ENCODE data around the gene NCAPD2. TPM values are rescaled to one million over a fixed set of nuclear protein-coding genes. Genes with fewer than 3 reads are reported as not detected.
A peak's percentile ranks its signal among the peaks of the same experiment; 100 is the strongest.

The NCAPD2 gene, protein sequence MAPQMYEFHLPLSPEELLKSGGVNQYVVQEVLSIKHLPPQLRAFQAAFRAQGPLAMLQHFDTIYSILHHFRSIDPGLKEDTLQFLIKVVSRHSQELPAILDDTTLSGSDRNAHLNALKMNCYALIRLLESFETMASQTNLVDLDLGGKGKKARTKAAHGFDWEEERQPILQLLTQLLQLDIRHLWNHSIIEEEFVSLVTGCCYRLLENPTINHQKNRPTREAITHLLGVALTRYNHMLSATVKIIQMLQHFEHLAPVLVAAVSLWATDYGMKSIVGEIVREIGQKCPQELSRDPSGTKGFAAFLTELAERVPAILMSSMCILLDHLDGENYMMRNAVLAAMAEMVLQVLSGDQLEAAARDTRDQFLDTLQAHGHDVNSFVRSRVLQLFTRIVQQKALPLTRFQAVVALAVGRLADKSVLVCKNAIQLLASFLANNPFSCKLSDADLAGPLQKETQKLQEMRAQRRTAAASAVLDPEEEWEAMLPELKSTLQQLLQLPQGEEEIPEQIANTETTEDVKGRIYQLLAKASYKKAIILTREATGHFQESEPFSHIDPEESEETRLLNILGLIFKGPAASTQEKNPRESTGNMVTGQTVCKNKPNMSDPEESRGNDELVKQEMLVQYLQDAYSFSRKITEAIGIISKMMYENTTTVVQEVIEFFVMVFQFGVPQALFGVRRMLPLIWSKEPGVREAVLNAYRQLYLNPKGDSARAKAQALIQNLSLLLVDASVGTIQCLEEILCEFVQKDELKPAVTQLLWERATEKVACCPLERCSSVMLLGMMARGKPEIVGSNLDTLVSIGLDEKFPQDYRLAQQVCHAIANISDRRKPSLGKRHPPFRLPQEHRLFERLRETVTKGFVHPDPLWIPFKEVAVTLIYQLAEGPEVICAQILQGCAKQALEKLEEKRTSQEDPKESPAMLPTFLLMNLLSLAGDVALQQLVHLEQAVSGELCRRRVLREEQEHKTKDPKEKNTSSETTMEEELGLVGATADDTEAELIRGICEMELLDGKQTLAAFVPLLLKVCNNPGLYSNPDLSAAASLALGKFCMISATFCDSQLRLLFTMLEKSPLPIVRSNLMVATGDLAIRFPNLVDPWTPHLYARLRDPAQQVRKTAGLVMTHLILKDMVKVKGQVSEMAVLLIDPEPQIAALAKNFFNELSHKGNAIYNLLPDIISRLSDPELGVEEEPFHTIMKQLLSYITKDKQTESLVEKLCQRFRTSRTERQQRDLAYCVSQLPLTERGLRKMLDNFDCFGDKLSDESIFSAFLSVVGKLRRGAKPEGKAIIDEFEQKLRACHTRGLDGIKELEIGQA (N-terminal part only)
- 100 to 1,000 TPM; 147 to 157 TPM for total RNA-seq

DNA sequence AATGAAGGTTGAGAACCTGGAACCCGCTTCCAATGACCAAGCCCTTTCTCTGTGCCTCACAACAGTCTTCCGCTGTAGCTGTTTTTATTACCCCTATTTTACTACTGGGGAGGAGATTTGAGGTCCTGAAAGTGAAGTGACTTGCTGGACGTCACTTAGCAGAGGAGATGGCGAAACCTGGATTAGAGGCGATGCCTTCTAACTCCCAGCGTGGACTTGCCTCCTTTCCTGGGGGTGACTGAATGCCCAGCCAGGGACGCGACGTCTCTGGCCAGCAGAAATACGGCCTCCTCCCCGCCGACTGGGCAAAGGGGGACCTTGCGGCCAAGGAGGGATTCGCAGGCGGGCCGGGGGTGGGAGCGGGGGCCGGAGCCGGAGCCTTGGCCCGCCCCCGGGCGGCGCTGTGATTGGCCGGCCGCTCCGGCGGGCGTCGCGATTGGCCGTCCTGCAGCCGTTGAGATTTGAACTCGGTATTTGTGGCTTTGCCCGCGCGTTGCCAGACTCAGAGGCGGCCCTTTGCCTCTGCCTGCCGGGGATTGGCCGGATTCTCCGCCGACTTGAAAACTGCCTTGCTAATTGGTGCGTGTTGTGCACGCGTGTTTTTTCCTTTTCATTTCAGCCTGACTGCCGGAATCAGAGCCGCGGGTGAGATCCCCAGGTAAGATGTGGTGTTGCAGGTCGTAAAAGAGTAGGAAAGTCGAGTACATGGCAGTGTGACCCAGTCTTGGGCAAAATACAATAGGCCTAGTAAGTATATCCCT, at the start of gene NCAPD2:
Gene NCAPD2 (plus strand): TSS at position 606 of the 761 bp plus-strand sequence. CDS start 997 bp downstream, outside the sequence.
- Mint-ChIP-seq H3K4me1 (peaks cover 28% of the 10 kb centered on the region), H3K27ac (peak within 1 kb of the TSS; percentile 97), H3K9me3 (no peaks in the 10 kb centered on the region), H3K4me3 (peak within 1 kb of the TSS; percentile 97), H3K27me3 (no peaks in the 10 kb centered on the region), H3K36me3 (peaks cover 25% of the 10 kb centered on the region)
- peak; percentile 94 for DNase-seq
- peak; percentile 87 for ATAC-seq (ENCODE audit: low read depth)
- POLR2A ChIA-PET = interaction anchor here (0.6 to 5.6 kb wide), 30 partner anchors 9 to 453 kb away, joined by 3 to 108 read pairs (median 4); partner anchors contain the start of genes COPS7A, GAPDH, MLF2 and SPSB2

DNA sequence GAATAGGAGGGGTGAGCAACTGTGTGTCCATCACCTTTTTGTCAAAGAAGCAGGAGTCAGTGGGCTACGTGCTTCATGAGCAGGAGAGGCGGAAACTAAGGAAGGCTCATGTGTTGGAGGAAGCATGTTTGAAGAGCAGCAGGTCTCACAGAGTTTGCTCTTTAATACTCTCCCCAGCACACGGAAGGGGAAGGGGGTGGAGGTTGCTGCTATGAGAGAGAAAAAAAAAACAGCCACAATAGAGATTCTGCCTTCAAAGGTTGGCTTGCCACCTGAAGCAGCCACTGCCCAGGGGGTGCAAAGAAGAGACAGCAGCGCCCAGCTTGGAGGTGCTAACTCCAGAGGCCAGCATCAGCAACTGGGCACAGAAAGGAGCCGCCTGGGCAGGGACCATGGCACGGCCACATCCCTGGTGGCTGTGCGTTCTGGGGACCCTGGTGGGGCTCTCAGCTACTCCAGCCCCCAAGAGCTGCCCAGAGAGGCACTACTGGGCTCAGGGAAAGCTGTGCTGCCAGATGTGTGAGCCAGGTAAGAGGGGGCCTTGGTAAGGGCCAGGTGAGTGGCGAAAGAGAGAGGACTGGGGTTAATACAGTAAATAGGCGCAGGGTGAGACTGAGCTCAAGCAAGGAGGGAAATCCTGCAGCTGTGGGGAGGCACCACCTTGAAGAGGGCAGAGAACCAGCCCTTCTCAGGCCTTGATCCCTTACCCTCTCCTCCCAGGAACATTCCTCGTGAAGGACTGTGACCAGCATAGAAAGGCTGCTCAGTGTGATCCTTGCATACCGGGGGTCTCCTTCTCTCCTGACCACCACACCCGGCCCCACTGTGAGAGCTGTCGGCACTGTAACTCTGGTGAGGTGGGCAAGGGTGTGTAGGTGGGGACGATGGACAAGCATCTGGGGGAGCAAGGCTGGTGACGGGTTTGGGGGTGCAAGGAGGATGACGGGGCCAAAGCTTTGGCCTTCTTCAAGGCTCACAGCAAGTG, 48.9 kb upstream of the NCAPD2 start, which contains the start of gene CD27:
Gene CD27 (plus strand): TSS at position 252 of the 985 bp plus-strand sequence. CDS start 141 bp downstream, at position 393.
- H3K27me3 Mint-ChIP-seq = no peaks in the 10 kb centered on the region
- peak within 1 kb of the TSS; percentile 94 for H3K4me3 Mint-ChIP-seq
- no peak for DNase-seq
- peaks cover 30% of the 10 kb centered on the region for H3K36me3 Mint-ChIP-seq
- H3K9me3 Mint-ChIP-seq = no peaks in the 10 kb centered on the region
- peak within 1 kb of the TSS; percentile 94 for H3K27ac Mint-ChIP-seq
- peak; percentile 68 for ATAC-seq (ENCODE audit: low read depth)
- peaks cover 49% of the 10 kb centered on the region for H3K4me1 Mint-ChIP-seq
- POLR2A ChIA-PET = interaction anchor here (0.8 to 6.4 kb wide), 14 partner anchors 7 to 245 kb away, joined by 3 to 177 read pairs (median 8); partner anchors contain the start of genes GAPDH, NOP2, TAPBPL and VAMP1

DNA sequence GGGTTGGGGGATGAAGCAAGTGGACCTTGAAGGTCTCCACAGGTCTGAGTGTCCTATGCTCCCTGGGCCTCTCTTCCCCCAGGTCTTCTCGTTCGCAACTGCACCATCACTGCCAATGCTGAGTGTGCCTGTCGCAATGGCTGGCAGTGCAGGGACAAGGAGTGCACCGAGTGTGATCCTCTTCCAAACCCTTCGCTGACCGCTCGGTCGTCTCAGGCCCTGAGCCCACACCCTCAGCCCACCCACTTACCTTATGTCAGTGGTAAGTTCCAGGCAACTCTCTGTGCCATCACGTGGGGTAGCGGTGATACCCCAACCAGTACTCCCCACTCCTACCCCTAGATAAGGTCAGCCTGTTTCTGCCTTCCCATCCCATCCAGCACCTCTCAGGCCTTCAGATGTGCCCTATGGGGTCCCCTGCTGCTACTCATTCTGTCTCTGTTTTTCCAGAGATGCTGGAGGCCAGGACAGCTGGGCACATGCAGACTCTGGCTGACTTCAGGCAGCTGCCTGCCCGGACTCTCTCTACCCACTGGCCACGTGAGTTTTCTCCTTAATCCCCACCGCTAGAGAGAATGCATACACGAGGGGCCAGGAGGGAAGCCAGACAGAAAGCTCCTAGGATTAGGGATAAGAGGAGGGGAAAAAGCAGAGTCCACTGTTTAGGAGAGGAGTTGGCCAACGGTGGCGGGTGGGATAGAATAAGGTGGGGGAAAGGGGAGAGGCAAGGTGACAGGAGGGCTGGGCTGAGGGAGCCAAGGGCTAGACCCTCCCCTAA, 43.6 kb upstream of the NCAPD2 start:
- POLR2A ChIA-PET = interaction anchor here (1.0 to 5.1 kb wide), 13 partner anchors 7 to 114 kb away, joined by 3 to 151 read pairs (median 20); partner anchors contain the start of genes CD27, GAPDH, MRPL51 and VAMP1
- Mint-ChIP-seq H3K36me3 (peaks cover 50% of the 10 kb centered on the region), H3K9me3 (no peaks in the 10 kb centered on the region), H3K4me1 (peaks cover 54% of the 10 kb centered on the region), H3K27ac (peak overlapping the region; percentile 98), H3K4me3 (peak overlapping the region; percentile 98), H3K27me3 (no peaks in the 10 kb centered on the region)
- no peak for DNase-seq
- ATAC-seq (ENCODE audit: low read depth) = no peak

DNA sequence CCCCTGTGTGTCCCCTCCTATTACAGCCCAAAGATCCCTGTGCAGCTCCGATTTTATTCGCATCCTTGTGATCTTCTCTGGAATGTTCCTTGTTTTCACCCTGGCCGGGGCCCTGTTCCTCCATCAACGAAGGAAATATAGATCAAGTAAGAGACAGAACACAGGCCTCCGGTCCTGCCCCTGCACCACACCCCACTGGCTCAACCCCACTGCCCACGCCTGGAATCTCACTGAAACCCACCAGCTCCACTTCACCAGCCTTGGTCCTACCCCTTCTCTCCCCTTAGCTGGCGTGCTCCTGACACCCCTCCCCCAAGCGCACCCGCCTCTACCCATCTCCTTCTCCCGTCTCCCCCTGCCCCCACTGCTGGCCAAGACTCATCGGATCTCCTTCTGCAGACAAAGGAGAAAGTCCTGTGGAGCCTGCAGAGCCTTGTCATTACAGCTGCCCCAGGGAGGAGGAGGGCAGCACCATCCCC, 43.0 kb upstream of the NCAPD2 start:
- Mint-ChIP-seq H3K4me3 (peak overlapping the region; percentile 98), H3K27ac (peak overlapping the region; percentile 98), H3K4me1 (peaks cover 52% of the 10 kb centered on the region), H3K9me3 (no peaks in the 10 kb centered on the region), H3K36me3 (peaks cover 50% of the 10 kb centered on the region), H3K27me3 (no peaks in the 10 kb centered on the region)
- peak; percentile 61 for DNase-seq
- ATAC-seq (ENCODE audit: low read depth) = no peak
- POLR2A ChIA-PET = interaction anchor here (0.8 to 5.1 kb wide), 17 partner anchors 7 to 115 kb away, joined by 3 to 151 read pairs (median 14); partner anchors contain the start of genes CD27, GAPDH, MRPL51 and VAMP1

DNA sequence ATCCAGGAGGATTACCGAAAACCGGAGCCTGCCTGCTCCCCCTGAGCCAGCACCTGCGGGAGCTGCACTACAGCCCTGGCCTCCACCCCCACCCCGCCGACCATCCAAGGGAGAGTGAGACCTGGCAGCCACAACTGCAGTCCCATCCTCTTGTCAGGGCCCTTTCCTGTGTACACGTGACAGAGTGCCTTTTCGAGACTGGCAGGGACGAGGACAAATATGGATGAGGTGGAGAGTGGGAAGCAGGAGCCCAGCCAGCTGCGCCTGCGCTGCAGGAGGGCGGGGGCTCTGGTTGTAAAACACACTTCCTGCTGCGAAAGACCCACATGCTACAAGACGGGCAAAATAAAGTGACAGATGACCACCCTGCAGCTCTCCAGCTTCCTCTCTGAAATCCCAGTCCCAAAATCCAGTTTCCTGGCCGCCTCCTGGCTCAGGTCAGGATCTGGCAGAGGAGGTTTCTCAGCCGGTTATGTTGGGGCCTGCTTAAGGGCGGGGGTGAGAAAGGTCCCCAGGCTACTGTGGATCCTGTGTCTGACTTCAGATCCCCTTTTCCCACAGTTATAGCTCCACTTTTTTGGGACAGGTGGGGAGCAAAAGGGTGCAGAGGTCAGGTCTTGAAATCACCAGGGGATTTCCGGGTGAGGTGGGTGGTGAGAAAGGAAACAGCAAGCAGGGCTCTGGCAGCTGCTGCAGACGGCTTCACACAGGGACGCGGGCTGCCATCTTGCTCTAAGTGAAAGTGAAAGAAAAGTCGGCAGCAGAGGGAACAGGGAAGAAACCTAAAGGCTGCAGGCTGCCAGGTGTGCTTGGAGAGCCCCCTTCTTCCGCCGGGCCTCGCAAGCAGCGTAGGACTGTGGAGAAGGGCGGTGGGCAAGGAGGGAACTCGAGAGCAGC, 42.3 kb upstream of the NCAPD2 start, which contains the start of gene TAPBPL:
Gene TAPBPL (plus strand): TSS at position 695 of the 897 bp plus-strand sequence. CDS start 207 bp downstream, outside the sequence.
- Mint-ChIP-seq H3K27ac (peak within 1 kb of the TSS; percentile 98), H3K27me3 (no peaks in the 10 kb centered on the region), H3K36me3 (peaks cover 47% of the 10 kb centered on the region), H3K9me3 (no peaks in the 10 kb centered on the region), H3K4me1 (peaks cover 51% of the 10 kb centered on the region), H3K4me3 (peak within 1 kb of the TSS; percentile 98)
- POLR2A ChIA-PET = interaction anchor here (0.8 to 5.1 kb wide), 18 partner anchors 8 to 115 kb away, joined by 3 to 151 read pairs (median 8); partner anchors contain the start of genes CD27, GAPDH, MRPL51 and VAMP1
- peak; percentile 83 for ATAC-seq (ENCODE audit: low read depth)
- peak; percentile 73 for DNase-seq

DNA sequence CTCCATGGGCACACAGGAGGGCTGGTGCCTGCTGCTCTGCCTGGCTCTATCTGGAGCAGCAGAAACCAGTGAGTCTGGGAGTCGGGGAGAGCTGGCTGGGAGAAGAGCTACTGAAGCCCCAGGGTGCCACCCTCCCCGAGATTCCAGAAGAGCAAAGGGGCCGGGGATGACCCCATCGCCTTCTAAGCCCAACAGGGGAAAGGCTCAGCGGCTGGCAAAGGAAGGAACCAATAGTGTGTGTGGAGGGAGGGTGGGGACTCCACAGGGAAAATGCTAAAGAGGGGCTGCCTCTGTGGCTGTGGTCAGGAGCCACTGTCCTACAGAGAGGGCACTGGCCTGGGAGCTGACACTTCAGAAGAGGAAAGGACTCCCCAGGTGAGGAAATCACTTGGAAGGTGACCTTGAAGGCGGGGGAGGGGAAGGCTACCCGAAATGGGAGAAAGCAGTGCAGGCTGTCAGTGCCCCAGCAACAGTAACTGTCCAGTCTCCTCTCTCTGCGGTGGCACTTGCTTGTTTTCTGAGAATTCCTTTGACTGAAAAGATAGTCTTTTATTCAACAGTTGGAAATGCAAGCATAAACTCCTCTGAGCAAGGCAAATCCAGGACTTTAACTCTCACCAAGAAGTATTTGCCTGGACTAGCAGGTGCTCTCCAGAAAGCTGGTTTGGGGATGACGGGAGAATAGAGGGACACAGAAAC, 41.5 kb upstream of the NCAPD2 start:
- Mint-ChIP-seq H3K27me3 (no peaks in the 10 kb centered on the region), H3K9me3 (no peaks in the 10 kb centered on the region), H3K4me1 (peaks cover 50% of the 10 kb centered on the region), H3K36me3 (peaks cover 50% of the 10 kb centered on the region), H3K4me3 (peak overlapping the region; percentile 98), H3K27ac (peak overlapping the region; percentile 98)
- ATAC-seq (ENCODE audit: low read depth) (peak; percentile 1), DNase-seq (no peak)
- POLR2A ChIA-PET = interaction anchor here (0.8 to 5.1 kb wide), 17 partner anchors 9 to 400 kb away, joined by 3 to 151 read pairs (median 14); partner anchors contain the start of genes CD27, GAPDH, MRPL51 and USP5

DNA sequence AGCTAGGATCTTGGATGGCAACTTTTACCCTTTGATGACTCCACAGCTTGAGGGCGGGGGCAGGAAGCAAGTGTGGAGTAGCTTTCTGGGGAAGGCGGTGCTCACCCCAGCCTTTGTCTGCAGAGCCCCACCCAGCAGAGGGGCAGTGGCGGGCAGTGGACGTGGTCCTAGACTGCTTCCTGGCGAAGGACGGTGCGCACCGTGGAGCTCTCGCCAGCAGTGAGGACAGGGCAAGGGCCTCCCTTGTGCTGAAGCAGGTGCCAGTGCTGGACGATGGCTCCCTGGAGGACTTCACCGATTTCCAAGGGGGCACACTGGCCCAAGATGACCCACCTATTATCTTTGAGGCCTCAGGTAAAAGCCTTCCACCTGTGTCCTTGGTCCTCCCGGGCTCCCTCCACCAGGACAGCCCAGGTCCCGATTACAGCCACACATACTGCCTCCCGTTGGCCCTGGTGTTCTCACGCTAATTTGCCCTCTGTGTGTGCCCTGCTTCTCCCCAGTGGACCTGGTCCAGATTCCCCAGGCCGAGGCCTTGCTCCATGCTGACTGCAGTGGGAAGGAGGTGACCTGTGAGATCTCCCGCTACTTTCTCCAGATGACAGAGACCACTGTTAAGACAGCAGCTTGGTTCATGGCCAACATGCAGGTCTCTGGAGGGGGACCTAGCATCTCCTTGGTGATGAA, 40.8 kb upstream of the NCAPD2 start:
- DNase-seq (no peak), ATAC-seq (ENCODE audit: low read depth) (peak; percentile 12)
- H3K27ac Mint-ChIP-seq = peak overlapping the region; percentile 98
- H3K4me3 Mint-ChIP-seq = peak overlapping the region; percentile 98
- H3K36me3 Mint-ChIP-seq = peaks cover 49% of the 10 kb centered on the region
- POLR2A ChIA-PET = interaction anchor here (0.7 to 5.1 kb wide), 14 partner anchors 8 to 399 kb away, joined by 3 to 151 read pairs (median 17); partner anchors contain the start of genes CD27, GAPDH, MRPL51 and USP5
- no peaks in the 10 kb centered on the region for H3K9me3 Mint-ChIP-seq
- H3K27me3 Mint-ChIP-seq = no peaks in the 10 kb centered on the region
- H3K4me1 Mint-ChIP-seq = peaks cover 45% of the 10 kb centered on the region

DNA sequence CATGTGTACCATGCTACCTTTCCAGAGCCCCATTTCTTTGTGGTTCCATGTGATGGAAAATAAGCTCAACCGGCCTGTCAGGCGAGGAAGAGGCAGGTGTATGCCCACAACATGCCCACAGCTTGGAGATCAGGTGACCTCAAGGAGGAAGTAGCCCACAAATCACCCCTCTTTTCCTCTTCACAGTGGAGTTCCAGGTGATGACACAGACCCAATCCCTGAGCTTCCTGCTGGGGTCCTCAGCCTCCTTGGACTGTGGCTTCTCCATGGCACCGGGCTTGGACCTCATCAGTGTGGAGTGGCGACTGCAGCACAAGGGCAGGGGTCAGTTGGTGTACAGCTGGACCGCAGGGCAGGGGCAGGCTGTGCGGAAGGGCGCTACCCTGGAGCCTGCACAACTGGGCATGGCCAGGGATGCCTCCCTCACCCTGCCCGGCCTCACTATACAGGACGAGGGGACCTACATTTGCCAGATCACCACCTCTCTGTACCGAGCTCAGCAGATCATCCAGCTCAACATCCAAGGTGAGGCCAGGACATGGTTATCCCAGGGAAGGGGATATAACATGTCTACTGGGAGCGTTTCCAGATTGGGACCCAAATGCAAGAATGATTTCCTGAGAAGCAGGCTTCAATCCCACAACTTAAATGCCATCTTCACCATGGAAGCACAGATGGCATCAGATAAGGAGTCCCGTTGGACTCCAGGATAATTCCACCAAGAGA, 36.5 kb upstream of the NCAPD2 start:
- DNase-seq (no peak), ATAC-seq (ENCODE audit: low read depth) (no peak)
- H3K4me1 Mint-ChIP-seq = peaks cover 56% of the 10 kb centered on the region
- H3K27ac Mint-ChIP-seq = peak overlapping the region; percentile 44
- H3K36me3 Mint-ChIP-seq = peaks cover 58% of the 10 kb centered on the region
- H3K9me3 Mint-ChIP-seq = no peaks in the 10 kb centered on the region
- POLR2A ChIA-PET = interaction anchor here (0.7 to 11.1 kb wide), 8 partner anchors 12 to 111 kb away, joined by 3 to 177 read pairs (median 6); partner anchors contain the start of genes CD27, GAPDH, NOP2 and VAMP1
- peak overlapping the region; percentile 2 for H3K4me3 Mint-ChIP-seq
- no peaks in the 10 kb centered on the region for H3K27me3 Mint-ChIP-seq

All from activated naive CD8-positive, alpha-beta T cell treated with anti-CD3 and anti-CD28 coated beads, Interleukin-2, amount 10 ng/mL, durations not matched to agents 7 days and 5 days (primary cell).